Panc1 (cell line): ENCODE data around the gene RASGRP2. TPM values are rescaled to one million over a fixed set of nuclear protein-coding genes. Genes with fewer than 3 reads are reported as not detected.

ENCODE experiments used
- ATAC-seq: fragments of 200-7000 bp; cut with Tn5 transposase; 2 replicates; pipeline ENCODE4 v1.9.1; 2020; ENCODE audit warnings: mild to moderate bottlenecking, moderate library complexity
- BruUV-seq: library from RNA; stranded (reverse); fragments of 400-500 nt; replicated peaks from 2 replicates; lab custom pipeline; 2021; lab: Mats Ljungman, UMichigan
- CTCF ChIA-PET: fragments of 300-600 bp; sonication (Branson Sonifier 250); formaldehyde crosslinking; loops from one replicate; lab custom pipeline; 2022; ENCODE audit warnings: antibody characterized with exemption; lab: Charles Lee
- POLR2A ChIA-PET: fragments of 300-600 bp; sonication (Branson Sonifier 250); formaldehyde crosslinking; loops from one replicate; lab custom pipeline; 2022; ENCODE audit warnings: antibody characterized with exemption; lab: Charles Lee
- DNase-seq: peaks from one replicate; pipeline ENCODE4 v3.0.0-alpha.2; 2010; ENCODE audit warnings: low read depth, low spot score
- H3K27ac ChIP-seq: 2 replicates; pipeline ENCODE4 v1.5.1; 2011; ENCODE audit warnings: mild to moderate bottlenecking, low read length, inconsistent platforms
- H3K27me3 ChIP-seq: fragments of 200-500 bp; sonication (Bioruptor generic); 2 replicates; pipeline ENCODE4 v1.6.0; 2014; ENCODE audit warnings: low read length, inconsistent platforms; ENCODE audit not compliant: control insufficient read depth, insufficient read depth
- H3K36me3 ChIP-seq: fragments of 200-500 bp; sonication (Bioruptor generic); 2 replicates; pipeline ENCODE4 v1.5.1; 2014; ENCODE audit warnings: inconsistent platforms, mild to moderate bottlenecking, low read length, moderate library complexity; ENCODE audit not compliant: control insufficient read depth, insufficient read depth
- H3K4me1 ChIP-seq: 2 replicates; pipeline ENCODE4 v1.5.1; 2011; ENCODE audit warnings: inconsistent platforms, mild to moderate bottlenecking, low read length, moderate library complexity; ENCODE audit not compliant: control insufficient read depth, insufficient read depth
- H3K4me3 ChIP-seq, 2 experiments: 2 replicates each; pipeline ENCODE4 v1.5.1; 2011 to 2012; ENCODE audit warnings: low read depth in 2 of 2, low read length in 2 of 2, mild to moderate bottlenecking in 2 of 2, inconsistent platforms in 1 of 2, moderate library complexity in 1 of 2
- H3K9me3 ChIP-seq: fragments of 200-500 bp; sonication (Bioruptor generic); 2 replicates; pipeline ENCODE4 v1.5.1; 2014; ENCODE audit warnings: low read depth, mild to moderate bottlenecking, inconsistent platforms, low read length, moderate library complexity; ENCODE audit not compliant: control insufficient read depth, insufficient read depth
- POLR2AphosphoS5 ChIP-seq: IDR thresholded peaks from 2 replicates; pipeline ENCODE4 v1.6.1; 2012; ENCODE audit warnings: mild to moderate bottlenecking, low read depth, low read length, moderate library complexity
- SIN3A ChIP-seq: IDR thresholded peaks from 2 replicates; pipeline ENCODE4 v1.6.1; 2012; ENCODE audit warnings: low read depth, mild to moderate bottlenecking, low read length, moderate library complexity, borderline replicate concordance; ENCODE audit not compliant: insufficient read depth
- TCF7L2 ChIP-seq: IDR thresholded peaks from 2 replicates; pipeline ENCODE4 v1.6.1; 2011; ENCODE audit warnings: mild to moderate bottlenecking, low read depth, low read length, inconsistent platforms
- in situ Hi-C: cut with HindIII; loops from 2 replicates; pipeline ENCODE4 v1.10.0; 2016; ENCODE audit warnings: low sequenced_read_pairs, low pct_unique_long_range_greater_than_20kb
- intact Hi-C: fragments of 100-400 bp; cut with micrococcal nuclease; formaldehyde crosslinking; loops from one replicate; pipeline ENCODE4 v1.10.0; 2022; ENCODE audit not compliant: unreplicated experiment
- total RNA-seq: library from RNA; stranded (reverse); gene quantifications from one replicate; pipeline ENCODE4 v1.2.1, GENCODE V29; 2021; ENCODE audit not compliant: unreplicated experiment
- TF ChIP-seq, protein P1 (sequence below), 2 experiments: IDR thresholded peaks; 2 replicates each; pipeline ENCODE4 v1.6.1; 2011 to 2012; ENCODE audit warnings: low read depth in 2 of 2, control low read depth in 1 of 2, low read length in 1 of 2, mild to moderate bottlenecking in 1 of 2, moderate library complexity in 1 of 2; ENCODE audit not compliant: insufficient read depth in 1 of 2
- TF ChIP-seq, protein P2 (sequence below): fragments of 450-650 bp; IDR thresholded peaks from 2 replicates; pipeline ENCODE4 v1.5.1; 2017; ENCODE audit warnings: mild to moderate bottlenecking

Gene RASGRP2
- total RNA-seq, 1 experiment from 2014 or later: 3.7 TPM

DNA sequence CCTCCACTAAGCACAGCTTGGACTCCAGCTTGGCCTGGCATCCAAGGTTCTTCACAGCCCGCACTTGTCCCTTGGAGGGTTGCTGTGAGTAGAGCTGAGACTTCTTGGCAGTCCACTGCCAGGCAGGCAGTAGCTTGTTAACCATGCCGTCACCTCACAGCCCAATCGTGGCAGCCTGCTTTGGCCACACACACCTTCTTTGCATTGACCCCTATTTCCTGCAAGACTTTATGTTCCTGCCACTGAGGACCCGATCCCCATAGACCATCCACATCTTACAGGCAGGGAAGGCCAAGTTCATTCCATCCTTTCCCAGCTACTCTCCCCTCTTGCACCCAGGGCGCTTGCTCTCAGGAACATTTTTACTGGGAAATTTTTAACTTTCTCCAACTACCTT, 18.3 kb upstream of the RASGRP2 start:
- POLR2A ChIA-PET: no interaction called here
- Histone ChIP-seq H3K4me3 (no peak overlapping the region), H3K36me3 (peaks cover 9% of the 10 kb centered on the region), H3K4me1 (peaks cover 26% of the 10 kb centered on the region), H3K27me3 (no peaks in the 10 kb centered on the region), H3K9me3 (no peaks in the 10 kb centered on the region), H3K27ac (no peak overlapping the region)
- CTCF ChIA-PET: no interaction called here
- TF ChIP-seq SIN3A: no peak
- TF ChIP-seq, protein P1, sequence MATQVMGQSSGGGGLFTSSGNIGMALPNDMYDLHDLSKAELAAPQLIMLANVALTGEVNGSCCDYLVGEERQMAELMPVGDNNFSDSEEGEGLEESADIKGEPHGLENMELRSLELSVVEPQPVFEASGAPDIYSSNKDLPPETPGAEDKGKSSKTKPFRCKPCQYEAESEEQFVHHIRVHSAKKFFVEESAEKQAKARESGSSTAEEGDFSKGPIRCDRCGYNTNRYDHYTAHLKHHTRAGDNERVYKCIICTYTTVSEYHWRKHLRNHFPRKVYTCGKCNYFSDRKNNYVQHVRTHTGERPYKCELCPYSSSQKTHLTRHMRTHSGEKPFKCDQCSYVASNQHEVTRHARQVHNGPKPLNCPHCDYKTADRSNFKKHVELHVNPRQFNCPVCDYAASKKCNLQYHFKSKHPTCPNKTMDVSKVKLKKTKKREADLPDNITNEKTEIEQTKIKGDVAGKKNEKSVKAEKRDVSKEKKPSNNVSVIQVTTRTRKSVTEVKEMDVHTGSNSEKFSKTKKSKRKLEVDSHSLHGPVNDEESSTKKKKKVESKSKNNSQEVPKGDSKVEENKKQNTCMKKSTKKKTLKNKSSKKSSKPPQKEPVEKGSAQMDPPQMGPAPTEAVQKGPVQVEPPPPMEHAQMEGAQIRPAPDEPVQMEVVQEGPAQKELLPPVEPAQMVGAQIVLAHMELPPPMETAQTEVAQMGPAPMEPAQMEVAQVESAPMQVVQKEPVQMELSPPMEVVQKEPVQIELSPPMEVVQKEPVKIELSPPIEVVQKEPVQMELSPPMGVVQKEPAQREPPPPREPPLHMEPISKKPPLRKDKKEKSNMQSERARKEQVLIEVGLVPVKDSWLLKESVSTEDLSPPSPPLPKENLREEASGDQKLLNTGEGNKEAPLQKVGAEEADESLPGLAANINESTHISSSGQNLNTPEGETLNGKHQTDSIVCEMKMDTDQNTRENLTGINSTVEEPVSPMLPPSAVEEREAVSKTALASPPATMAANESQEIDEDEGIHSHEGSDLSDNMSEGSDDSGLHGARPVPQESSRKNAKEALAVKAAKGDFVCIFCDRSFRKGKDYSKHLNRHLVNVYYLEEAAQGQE (IDR thresholded peaks at IDR 0.05; ENCODE audit: insufficient read depth in 1 of 2, low read depth in 2 of 2, low read length in 1 of 2): no peak
- TF ChIP-seq TCF7L2: no peak
- TF ChIP-seq, protein P2, sequence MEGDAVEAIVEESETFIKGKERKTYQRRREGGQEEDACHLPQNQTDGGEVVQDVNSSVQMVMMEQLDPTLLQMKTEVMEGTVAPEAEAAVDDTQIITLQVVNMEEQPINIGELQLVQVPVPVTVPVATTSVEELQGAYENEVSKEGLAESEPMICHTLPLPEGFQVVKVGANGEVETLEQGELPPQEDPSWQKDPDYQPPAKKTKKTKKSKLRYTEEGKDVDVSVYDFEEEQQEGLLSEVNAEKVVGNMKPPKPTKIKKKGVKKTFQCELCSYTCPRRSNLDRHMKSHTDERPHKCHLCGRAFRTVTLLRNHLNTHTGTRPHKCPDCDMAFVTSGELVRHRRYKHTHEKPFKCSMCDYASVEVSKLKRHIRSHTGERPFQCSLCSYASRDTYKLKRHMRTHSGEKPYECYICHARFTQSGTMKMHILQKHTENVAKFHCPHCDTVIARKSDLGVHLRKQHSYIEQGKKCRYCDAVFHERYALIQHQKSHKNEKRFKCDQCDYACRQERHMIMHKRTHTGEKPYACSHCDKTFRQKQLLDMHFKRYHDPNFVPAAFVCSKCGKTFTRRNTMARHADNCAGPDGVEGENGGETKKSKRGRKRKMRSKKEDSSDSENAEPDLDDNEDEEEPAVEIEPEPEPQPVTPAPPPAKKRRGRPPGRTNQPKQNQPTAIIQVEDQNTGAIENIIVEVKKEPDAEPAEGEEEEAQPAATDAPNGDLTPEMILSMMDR: no peak
- TF ChIP-seq POLR2AphosphoS5: peak; percentile 82
- intact Hi-C loops: no loop called here
- BruUV-seq: TSS peak; percentile 26
- DNase-seq (no peak), ATAC-seq (peak; percentile 18; the same call in 1 of the 2 replicates)
- in situ Hi-C loops: no loop called here

DNA sequence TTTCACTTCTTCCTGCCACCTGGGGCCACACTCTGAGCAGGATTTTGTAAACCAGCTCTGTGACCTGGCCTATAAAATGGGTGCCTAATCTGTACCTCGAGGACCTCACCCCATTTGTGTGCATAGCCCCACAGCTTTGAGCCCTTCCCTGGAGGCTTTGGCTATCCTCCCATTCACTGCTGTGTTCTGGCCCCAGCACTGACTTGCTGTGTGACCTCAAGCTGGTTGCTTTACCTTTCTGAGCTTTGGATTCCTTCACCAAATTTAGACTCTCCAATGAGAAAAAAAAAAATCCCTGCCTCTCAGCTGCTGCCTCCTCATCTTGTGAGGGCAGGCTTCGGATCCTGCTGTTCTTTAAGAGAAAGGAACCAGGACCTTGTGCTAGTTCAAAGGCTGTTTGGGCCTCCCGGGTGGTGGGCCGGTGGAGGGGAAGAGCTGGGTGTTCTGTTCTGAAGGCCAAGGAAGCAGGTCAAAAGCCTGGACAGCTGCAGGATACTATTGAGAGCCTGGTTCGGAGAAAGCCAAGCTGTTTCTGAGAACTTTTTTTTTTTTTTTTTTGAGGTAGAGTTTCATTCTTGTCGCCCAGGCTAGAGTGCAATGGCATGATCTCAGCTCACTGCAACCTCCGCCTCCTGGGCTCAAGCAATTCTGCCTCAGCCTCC, 16.9 kb upstream of the RASGRP2 start:
- CTCF ChIA-PET: interaction anchor here (0.6 to 2.1 kb wide), 2 partner anchors 17 to 886 kb away, joined by 4 to 7 read pairs; partner anchors contain the start of gene RASGRP2
- Histone ChIP-seq H3K4me3 (no peak overlapping the region), H3K4me1 (peaks cover 26% of the 10 kb centered on the region), H3K27ac (no peak overlapping the region), H3K27me3 (no peaks in the 10 kb centered on the region), H3K9me3 (no peaks in the 10 kb centered on the region), H3K36me3 (peaks cover 8% of the 10 kb centered on the region)
- POLR2A ChIA-PET: interaction anchor here (1.0 kb wide), 1 partner anchor 18 kb away, joined by 3 read pairs; the partner anchor contains the start of gene SF1
- in situ Hi-C loops: no loop called here
- intact Hi-C loops: no loop called here
- BruUV-seq: no TSS peak
- ATAC-seq (no peak; the same call in 1 of the 2 replicates), DNase-seq (no peak)
- TF ChIP-seq TCF7L2 (no peak), POLR2AphosphoS5 (peak; percentile 21; the same call in 1 of the 2 replicates)
